ENCODE results near the gene UGT1A3. TPM values are rescaled to one million over a fixed set of nuclear protein-coding genes. Genes with fewer than 3 reads are reported as not detected.

The UGT1A3 gene
- not detected for total RNA-seq
- not detected for polyA plus RNA-seq

- DNase-seq, result no peak
- H3K9me3 ChIP-seq (ENCODE audit: low read length), result no peaks in the 10 kb centered on the region
- H3K27ac Mint-ChIP-seq, result no peak within 1 kb of the TSS
- ChIA-PET CTCF (interaction anchor here (0.7 kb wide), 1 partner anchor 17 kb away, joined by 3 read pairs; no protein-coding TSS in a partner anchor), POLR2A (no interaction called here)
- no peaks in the 10 kb centered on the region for H3K4me1 ChIP-seq (ENCODE audit: insufficient read depth, low read length)
- peaks cover 14 to 33% of the 10 kb centered on the region in 2 donors for H3K27me3 Mint-ChIP-seq
- H3K36me3 ChIP-seq (ENCODE audit: insufficient read depth, low read length), result no peaks in the 10 kb centered on the region
- peaks cover 0 to 3% (median 0%) of the 10 kb centered on the region in 5 donors for H3K9me3 Mint-ChIP-seq
- H3K4me3 ChIP-seq (ENCODE audit: low read length), result no peak within 1 kb of the TSS
- no peaks in the 10 kb centered on the region for H3K4me1 Mint-ChIP-seq
- no peaks in the 10 kb centered on the region for H3K36me3 Mint-ChIP-seq
- no peak within 1 kb of the TSS for H3K27ac ChIP-seq (ENCODE audit: low read depth, low read length)
- no peak within 1 kb of the TSS for H3K4me3 Mint-ChIP-seq
- no peaks in the 10 kb centered on the region for H3K27me3 ChIP-seq (ENCODE audit: insufficient read depth, low read length, poor library complexity, severe bottlenecking)
Observed at GRCh38 chr2:233728723-233729301, at the start of gene UGT1A3. TSS of gene UGT1A3 (plus strand) at chr2:233729042. CDS start at chr2:233729127, 85 bp downstream.

- CTCF ChIA-PET, result no interaction called here
- no peaks in the 10 kb centered on the region for H3K9me3 ChIP-seq (ENCODE audit: low read length)
- H3K36me3 ChIP-seq (ENCODE audit: insufficient read depth, low read length), result no peaks in the 10 kb centered on the region
- H3K27me3 ChIP-seq (ENCODE audit: insufficient read depth, low read length, poor library complexity, severe bottlenecking), result peaks cover 4% of the 10 kb centered on the region
- Mint-ChIP-seq H3K4me1 (no peaks in the 10 kb centered on the region), H3K36me3 (no peaks in the 10 kb centered on the region), H3K27ac (no peak overlapping the region), H3K27me3 (peaks cover 12 to 49% of the 10 kb centered on the region in 2 donors), H3K9me3 (no peaks in the 10 kb centered on the region), H3K4me3 (no peak overlapping the region)
- no peak overlapping the region for H3K27ac ChIP-seq (ENCODE audit: low read depth, low read length)
- no peak for DNase-seq
- H3K4me3 ChIP-seq (ENCODE audit: low read length), result no peak overlapping the region
- POLR2A ChIA-PET, result no interaction called here
- no peaks in the 10 kb centered on the region for H3K4me1 ChIP-seq (ENCODE audit: insufficient read depth, low read length)
Observed at GRCh38 chr2:233679196-233679595, 49.6 kb upstream of the UGT1A3 start.

- DNase-seq, result no peak
- peaks cover 12 to 53% of the 10 kb centered on the region in 2 donors for H3K27me3 Mint-ChIP-seq
- Histone ChIP-seq H3K36me3 (ENCODE audit: insufficient read depth, low read length) (no peaks in the 10 kb centered on the region), H3K4me3 (ENCODE audit: low read length) (no peak overlapping the region), H3K27ac (ENCODE audit: low read depth, low read length) (no peak overlapping the region), H3K9me3 (ENCODE audit: low read length) (no peaks in the 10 kb centered on the region), H3K4me1 (ENCODE audit: insufficient read depth, low read length) (no peaks in the 10 kb centered on the region), H3K27me3 (ENCODE audit: insufficient read depth, low read length, poor library complexity, severe bottlenecking) (peaks cover 4% of the 10 kb centered on the region)
- no peaks in the 10 kb centered on the region for H3K36me3 Mint-ChIP-seq
- no peaks in the 10 kb centered on the region for H3K9me3 Mint-ChIP-seq
- ChIA-PET POLR2A (no interaction called here), CTCF (no interaction called here)
- H3K4me1 Mint-ChIP-seq, result no peaks in the 10 kb centered on the region
- H3K4me3 Mint-ChIP-seq, result no peak overlapping the region
- H3K27ac Mint-ChIP-seq, result no peak overlapping the region
Observed at GRCh38 chr2:233680361-233681045, 48.3 kb upstream of the UGT1A3 start.

- Histone ChIP-seq H3K4me1 (ENCODE audit: insufficient read depth, low read length) (no peaks in the 10 kb centered on the region), H3K9me3 (ENCODE audit: low read length) (no peaks in the 10 kb centered on the region), H3K27me3 (ENCODE audit: insufficient read depth, low read length, poor library complexity, severe bottlenecking) (peaks cover 3% of the 10 kb centered on the region), H3K36me3 (ENCODE audit: insufficient read depth, low read length) (no peaks in the 10 kb centered on the region), H3K27ac (ENCODE audit: low read depth, low read length) (no peak within 1 kb of the TSS), H3K4me3 (ENCODE audit: low read length) (no peak within 1 kb of the TSS)
- Mint-ChIP-seq H3K27me3 (peaks cover 12 to 49% of the 10 kb centered on the region in 2 donors), H3K27ac (no peak within 1 kb of the TSS), H3K4me1 (no peaks in the 10 kb centered on the region), H3K9me3 (no peaks in the 10 kb centered on the region), H3K4me3 (no peak within 1 kb of the TSS), H3K36me3 (no peaks in the 10 kb centered on the region)
- DNase-seq, result no peak
- ChIA-PET POLR2A (no interaction called here), CTCF (no interaction called here)
Observed at GRCh38 chr2:233681521-233682099, 47.2 kb upstream of the UGT1A3 start, which contains the start of gene UGT1A7. TSS of gene UGT1A7 (plus strand) at chr2:233681901. CDS start at chr2:233681938, 37 bp downstream.

GRCh38 chr2:233684640-233685039 is 44.2 kb upstream of the UGT1A3 start:
- Histone ChIP-seq H3K36me3 (ENCODE audit: insufficient read depth, low read length) (no peaks in the 10 kb centered on the region), H3K27me3 (ENCODE audit: insufficient read depth, low read length, poor library complexity, severe bottlenecking) (no peaks in the 10 kb centered on the region), H3K9me3 (ENCODE audit: low read length) (no peaks in the 10 kb centered on the region), H3K4me1 (ENCODE audit: insufficient read depth, low read length) (no peaks in the 10 kb centered on the region), H3K4me3 (ENCODE audit: low read length) (no peak overlapping the region), H3K27ac (ENCODE audit: low read depth, low read length) (no peak overlapping the region)
- H3K4me3 Mint-ChIP-seq, result no peak overlapping the region
- H3K27me3 Mint-ChIP-seq, result peaks cover 13 to 36% of the 10 kb centered on the region in 2 donors
- no peak overlapping the region for H3K27ac Mint-ChIP-seq
- ChIA-PET POLR2A (no interaction called here), CTCF (no interaction called here)
- no peaks in the 10 kb centered on the region for H3K36me3 Mint-ChIP-seq
- H3K4me1 Mint-ChIP-seq, result no peaks in the 10 kb centered on the region
- DNase-seq, result no peak
- no peaks in the 10 kb centered on the region for H3K9me3 Mint-ChIP-seq

GRCh38 chr2:233686928-233687327 is 41.9 kb upstream of the UGT1A3 start:
- no peaks in the 10 kb centered on the region for H3K9me3 ChIP-seq (ENCODE audit: low read length)
- POLR2A ChIA-PET, result no interaction called here
- CTCF ChIA-PET, result no interaction called here
- Mint-ChIP-seq H3K36me3 (no peaks in the 10 kb centered on the region), H3K27me3 (peaks cover 12 to 43% of the 10 kb centered on the region in 2 donors), H3K4me1 (no peaks in the 10 kb centered on the region), H3K27ac (no peak overlapping the region), H3K9me3 (no peaks in the 10 kb centered on the region), H3K4me3 (no peak overlapping the region)
- no peak overlapping the region for H3K27ac ChIP-seq (ENCODE audit: low read depth, low read length)
- H3K4me1 ChIP-seq (ENCODE audit: insufficient read depth, low read length), result no peaks in the 10 kb centered on the region
- H3K36me3 ChIP-seq (ENCODE audit: insufficient read depth, low read length), result no peaks in the 10 kb centered on the region
- no peak overlapping the region for H3K4me3 ChIP-seq (ENCODE audit: low read length)
- DNase-seq, result no peak
- H3K27me3 ChIP-seq (ENCODE audit: insufficient read depth, low read length, poor library complexity, severe bottlenecking), result no peaks in the 10 kb centered on the region

GRCh38 chr2:233688341-233688740 is 40.5 kb upstream of the UGT1A3 start:
- Histone ChIP-seq H3K4me3 (ENCODE audit: low read length) (no peak overlapping the region), H3K4me1 (ENCODE audit: insufficient read depth, low read length) (no peaks in the 10 kb centered on the region), H3K27me3 (ENCODE audit: insufficient read depth, low read length, poor library complexity, severe bottlenecking) (no peaks in the 10 kb centered on the region), H3K9me3 (ENCODE audit: low read length) (no peaks in the 10 kb centered on the region), H3K27ac (ENCODE audit: low read depth, low read length) (no peak overlapping the region), H3K36me3 (ENCODE audit: insufficient read depth, low read length) (no peaks in the 10 kb centered on the region)
- H3K4me3 Mint-ChIP-seq, result no peak overlapping the region
- H3K4me1 Mint-ChIP-seq, result no peaks in the 10 kb centered on the region
- H3K27me3 Mint-ChIP-seq, result peaks cover 8 to 48% of the 10 kb centered on the region in 2 donors
- POLR2A ChIA-PET, result no interaction called here
- no peak for DNase-seq
- CTCF ChIA-PET, result no interaction called here
- no peaks in the 10 kb centered on the region for H3K36me3 Mint-ChIP-seq
- no peaks in the 10 kb centered on the region for H3K9me3 Mint-ChIP-seq
- no peak overlapping the region for H3K27ac Mint-ChIP-seq

- Histone ChIP-seq H3K27ac (ENCODE audit: low read depth, low read length) (no peak overlapping the region), H3K4me1 (ENCODE audit: insufficient read depth, low read length) (no peaks in the 10 kb centered on the region), H3K27me3 (ENCODE audit: insufficient read depth, low read length, poor library complexity, severe bottlenecking) (no peaks in the 10 kb centered on the region), H3K36me3 (ENCODE audit: insufficient read depth, low read length) (no peaks in the 10 kb centered on the region), H3K4me3 (ENCODE audit: low read length) (no peak overlapping the region), H3K9me3 (ENCODE audit: low read length) (no peaks in the 10 kb centered on the region)
- Mint-ChIP-seq H3K27me3 (peaks cover 11 to 53% of the 10 kb centered on the region in 2 donors), H3K4me3 (no peak overlapping the region), H3K27ac (no peak overlapping the region), H3K9me3 (no peaks in the 10 kb centered on the region), H3K4me1 (no peaks in the 10 kb centered on the region), H3K36me3 (no peaks in the 10 kb centered on the region)
- no peak for DNase-seq
- POLR2A ChIA-PET, result no interaction called here
- CTCF ChIA-PET, result no interaction called here
Observed at GRCh38 chr2:233689031-233689430, 39.8 kb upstream of the UGT1A3 start.

Measured in CD8-positive, alpha-beta memory T cell (primary cell).